NCI-H1048 (cell line): ENCODE measurements around the gene DNM3.

ENCODE experiments used
- DNase-seq: peaks from one replicate; lab custom pipeline; 2025; lab: John Stamatoyannopoulos, UW

DNM3 gene

GRCh38 chr1:171869097-171869496 lies 27.8 kb downstream of the DNM3 start:
- DNase-seq, result no peak

- no peak for DNase-seq
Observed at GRCh38 chr1:171871848-171872247, 30.6 kb downstream of the DNM3 start.

GRCh38 chr1:171872430-171872829 lies 31.1 kb downstream of the DNM3 start:
- DNase-seq, result no peak

DNA sequence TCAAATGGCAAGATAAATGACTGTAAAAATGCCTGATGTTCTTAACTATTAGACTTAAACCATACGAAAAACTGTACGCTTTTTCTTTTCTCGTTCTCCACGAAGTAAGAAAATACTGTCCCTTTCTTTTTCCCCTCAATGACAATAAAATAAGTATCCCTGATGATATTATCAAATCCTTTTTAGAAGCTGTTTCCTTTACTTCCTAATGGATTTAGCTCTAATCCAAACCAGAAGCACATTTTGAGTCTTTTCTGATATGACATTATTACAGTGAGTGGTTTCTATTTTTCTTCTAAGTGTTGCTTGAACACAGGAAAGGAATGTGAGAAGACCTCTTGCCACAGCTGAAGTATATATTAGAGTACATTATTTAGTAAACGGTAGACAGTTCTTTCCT lies 32.4 kb downstream of the DNM3 start:
- no peak for DNase-seq

GRCh38 chr1:171877701-171878100 lies 36.4 kb downstream of the DNM3 start:
- DNase-seq, result no peak

DNA sequence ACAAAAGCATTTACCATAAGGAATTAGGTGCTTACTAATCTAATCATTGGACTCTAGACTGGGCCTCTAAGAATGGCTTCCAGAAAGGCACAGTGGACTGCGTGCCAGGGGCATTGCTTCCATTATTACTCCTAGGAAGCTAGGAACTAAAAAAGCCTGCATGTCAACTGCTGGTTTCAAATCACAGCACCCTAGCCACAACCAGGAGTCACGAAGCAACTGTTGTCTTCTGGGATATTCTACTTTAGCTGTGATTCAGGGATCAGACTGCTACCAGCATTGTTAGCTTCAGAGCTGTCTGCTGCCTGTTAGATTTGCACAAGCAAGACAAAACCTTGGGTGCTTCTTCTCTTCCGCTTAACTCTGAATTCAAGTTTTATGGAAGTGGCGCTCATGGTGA lies 38.3 kb downstream of the DNM3 start:
- DNase-seq, result no peak

- DNase-seq, result no peak
Observed at GRCh38 chr1:171881442-171881841, 40.1 kb downstream of the DNM3 start.

DNA sequence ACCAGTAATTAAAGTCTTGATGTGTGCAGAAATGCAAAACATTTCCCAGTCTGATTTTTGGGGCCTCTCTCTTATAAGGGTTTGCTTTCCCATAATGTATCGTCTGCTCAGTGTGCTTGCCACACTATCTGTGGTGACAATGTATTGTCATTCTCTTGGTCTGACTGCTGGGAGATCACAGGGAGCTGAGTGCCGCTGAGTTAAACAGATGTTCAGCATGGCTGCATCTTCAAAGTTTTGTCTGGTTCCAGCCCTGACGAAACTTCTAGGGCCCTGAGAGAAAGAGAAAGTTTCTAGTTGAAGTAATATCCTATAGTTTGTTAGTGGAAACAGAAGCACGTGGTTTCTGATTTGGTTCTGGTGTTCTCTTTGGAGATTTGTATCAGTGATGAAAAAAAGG lies 42.6 kb downstream of the DNM3 start:
- no peak for DNase-seq

DNA sequence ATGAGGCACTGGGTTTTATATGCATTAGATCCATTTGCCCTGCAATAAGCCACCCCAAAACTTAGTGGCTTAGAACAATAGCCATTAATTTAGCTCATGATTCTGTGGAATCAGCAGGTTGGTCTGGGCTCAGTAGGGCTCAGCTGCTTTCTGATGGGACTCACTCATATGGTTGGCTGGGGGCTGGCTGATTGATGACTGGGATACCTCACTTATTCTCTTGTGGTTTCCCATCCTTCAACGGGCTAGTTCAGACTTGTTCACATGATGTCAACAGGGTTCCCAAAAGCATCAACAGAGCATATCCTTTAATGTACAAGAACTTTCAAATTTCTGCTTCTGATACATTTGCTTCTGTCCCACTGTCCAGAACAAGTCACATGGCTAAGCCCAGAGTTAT lies 43.2 kb downstream of the DNM3 start:
- no peak for DNase-seq

DNA sequence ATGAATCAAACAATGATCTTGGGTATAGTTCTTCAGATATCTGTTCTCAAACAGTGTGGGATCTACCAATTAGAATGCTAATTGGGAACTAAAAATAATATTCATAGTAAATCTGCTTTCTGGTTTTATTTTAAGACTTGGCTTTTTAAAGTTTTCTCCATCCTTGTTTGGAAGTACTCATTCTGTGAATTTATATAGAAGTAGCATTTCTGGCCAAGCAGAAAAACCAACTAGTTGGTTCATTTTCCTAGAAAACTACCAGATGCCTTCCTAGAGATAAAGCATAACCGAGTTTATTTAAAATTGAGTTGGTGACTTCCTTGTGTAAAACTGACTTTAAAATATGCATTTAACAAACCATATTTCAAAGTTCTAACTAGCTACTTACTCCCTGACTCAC lies 48.8 kb downstream of the DNM3 start:
- DNase-seq, result no peak

DNA sequence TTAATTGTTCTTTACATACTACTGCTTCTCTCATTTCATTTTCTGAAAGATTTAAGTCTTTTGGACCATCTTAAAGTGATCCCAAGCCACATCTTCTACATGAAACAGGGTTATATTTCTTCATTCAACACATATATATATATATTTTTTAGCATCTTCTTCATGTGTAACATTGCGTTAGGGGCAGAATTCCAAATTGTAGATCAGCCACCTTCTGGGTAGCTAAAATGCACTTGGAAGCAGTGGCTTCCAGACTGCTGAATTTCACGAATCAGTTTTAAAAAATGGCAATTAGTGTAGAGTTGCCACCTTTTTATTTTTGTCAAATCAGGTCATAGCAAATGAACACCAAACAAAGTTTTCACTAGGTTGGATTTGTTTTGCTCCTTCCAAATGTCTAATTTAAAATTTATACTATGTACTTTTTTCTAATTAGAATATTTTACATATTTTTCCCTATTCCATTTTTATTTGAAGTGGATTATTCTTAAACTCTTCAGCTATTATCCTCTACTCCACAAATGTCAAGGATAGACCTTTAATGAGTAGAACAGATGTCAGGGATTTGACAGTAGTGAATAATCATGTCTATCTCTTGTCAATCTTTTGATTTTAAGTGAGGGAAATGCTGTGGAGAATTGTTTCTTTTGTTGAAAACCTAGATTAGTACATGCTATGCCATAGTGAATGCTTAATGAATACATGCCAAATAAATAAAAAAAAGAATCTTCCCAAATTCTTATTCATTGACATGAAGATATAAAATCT lies 55.8 kb downstream of the DNM3 start:
- DNase-seq, result no peak

DNA sequence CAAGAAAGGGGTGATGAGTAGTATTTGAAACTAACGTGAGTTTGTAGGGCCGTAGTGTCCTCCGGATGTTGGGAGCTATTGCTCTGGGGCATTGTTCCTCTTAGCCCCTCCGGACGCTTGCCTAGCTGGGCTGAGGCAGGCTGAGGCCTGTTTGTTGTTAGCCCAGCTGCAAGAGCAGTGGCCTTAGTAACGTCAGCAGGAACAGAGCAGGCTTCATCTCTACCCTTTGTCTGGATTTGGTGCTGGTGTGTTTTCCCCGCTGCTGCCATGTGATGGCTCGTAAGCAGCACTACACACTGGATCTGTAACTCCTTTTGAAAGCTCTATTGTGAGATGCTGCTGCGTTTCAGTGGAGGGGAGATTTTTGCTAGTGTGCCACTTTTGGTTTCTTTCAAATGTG lies 57.6 kb downstream of the DNM3 start:
- no peak for DNase-seq

GRCh38 chr1:171899838-171900237 lies 58.5 kb downstream of the DNM3 start:
- no peak for DNase-seq

DNA sequence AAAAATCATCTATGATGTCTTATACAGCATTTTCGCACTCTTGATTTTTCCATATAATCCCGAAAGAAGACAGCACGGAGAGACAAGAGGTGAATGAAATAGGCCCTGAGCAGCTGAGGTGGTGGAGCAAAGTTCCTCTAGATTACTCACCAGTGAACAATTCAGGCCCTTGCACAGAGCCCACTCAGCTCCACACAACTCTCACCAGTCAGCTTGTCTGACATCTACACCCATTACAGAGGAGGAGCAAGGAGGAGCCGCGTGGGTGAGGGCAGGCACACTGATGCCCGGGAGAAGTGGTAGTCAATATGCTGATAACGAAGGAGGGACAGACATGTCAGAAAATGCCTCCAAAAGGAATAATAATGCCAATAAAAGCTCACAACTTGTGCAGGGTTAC lies 59.9 kb downstream of the DNM3 start:
- no peak for DNase-seq

DNA sequence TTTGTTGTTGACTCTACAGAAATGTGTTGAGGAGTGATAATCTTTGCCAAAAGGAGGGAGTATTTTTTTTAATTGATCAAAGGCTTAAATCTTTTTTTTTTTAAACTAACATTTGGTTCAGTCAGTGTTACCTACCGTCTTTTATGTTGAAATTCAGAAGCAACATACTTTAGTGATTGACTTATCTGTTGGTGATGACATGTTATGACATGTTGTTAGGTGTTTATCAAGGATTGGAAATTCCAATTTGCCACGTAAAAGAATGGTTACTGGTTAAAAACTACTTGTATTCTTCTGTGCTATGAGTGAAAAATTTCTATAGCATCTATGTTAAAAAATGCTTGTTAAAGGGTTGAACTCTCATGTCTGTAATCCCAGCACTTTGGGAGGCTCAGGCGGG lies 61.2 kb downstream of the DNM3 start:
- DNase-seq, result no peak

DNA sequence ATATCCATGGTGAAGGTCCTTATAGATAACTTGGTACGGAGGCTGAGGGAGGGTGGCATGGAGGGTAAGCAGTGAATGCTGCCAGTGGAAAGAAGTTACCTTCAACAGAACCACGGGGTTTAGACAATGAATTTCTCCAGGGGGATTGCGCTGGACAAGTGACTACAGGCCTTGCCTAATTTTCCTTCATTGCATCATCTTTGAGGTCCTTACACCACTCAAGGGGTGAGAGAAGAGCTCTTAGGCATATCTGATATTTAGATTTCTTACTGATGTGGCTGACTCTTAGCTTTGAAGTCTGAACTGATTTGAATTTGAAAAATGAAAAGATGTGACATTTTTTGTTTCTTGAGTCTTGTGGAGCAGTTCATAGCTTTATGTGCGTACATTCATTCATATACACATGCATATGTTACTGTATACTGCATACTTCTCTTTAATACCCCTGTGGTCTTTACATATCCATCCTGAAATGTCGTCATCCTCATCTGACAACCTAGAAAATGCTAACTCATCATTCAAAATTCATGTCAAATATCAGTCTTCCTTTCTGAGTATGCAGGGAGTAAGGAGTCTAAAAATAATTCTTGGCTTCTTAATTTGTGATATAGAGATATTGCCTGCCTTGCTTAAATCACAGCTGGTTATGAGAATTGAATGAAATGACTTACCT lies 63.6 kb downstream of the DNM3 start:
- DNase-seq, result no peak

DNA sequence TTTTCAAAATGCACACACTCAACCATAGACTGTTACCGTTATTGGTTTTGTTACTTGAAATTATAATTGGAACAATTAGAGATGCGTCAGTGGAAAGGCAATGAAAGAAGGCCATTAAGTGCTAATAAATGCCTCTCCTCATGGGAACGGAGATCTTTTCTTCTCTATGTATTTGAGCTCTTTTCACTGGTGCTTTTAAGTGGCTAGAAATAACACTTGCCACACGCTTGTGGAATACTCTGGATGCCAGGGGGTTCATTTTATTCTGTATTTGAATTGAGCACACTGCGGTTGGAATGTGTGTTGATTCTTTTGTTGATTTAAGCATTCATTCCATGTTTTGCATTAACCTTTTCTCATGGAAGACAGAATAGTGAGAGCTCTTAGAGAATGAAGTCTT lies 68.4 kb downstream of the DNM3 start:
- no peak for DNase-seq

DNA sequence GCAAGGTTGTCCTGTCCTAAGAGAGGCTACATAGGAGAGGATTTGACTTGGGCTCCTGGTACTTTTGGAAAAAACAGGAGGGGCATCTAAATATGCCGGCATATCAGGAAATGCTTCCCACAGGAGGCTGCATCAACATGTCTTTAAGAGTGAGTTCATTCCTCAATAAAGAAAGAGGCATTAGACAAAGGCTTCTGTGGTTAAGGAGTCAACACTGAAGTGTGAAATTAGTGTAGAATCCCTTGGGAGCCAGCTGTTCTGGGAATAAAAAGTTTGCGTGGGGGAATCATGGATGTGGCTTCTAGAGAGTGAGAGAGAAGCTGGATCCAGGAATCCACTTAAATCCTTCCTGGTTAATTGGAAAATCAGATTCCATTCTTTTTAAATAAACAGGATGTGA lies 69.5 kb downstream of the DNM3 start:
- DNase-seq, result no peak

DNA sequence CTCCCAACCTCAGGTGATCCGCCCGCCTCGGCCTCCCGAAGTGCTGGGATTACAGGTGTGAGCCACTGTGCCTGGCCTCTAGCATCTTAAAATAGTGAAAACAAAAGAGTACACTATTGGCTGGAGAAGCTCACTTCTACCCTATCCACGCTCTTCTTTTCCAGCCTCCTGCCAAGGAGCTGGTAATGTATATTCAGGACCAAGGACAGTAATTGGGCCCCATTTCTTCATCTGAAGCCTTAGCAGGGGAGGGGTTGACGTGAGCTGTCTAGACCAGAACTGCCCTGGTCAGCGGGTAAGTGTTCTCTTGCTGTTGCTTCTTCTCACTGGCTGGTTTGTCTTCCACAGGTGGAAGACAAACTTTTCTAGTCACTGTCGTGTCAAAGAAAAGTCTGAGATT lies 70.2 kb downstream of the DNM3 start:
- DNase-seq, result no peak

GRCh38 chr1:171912509-171913175 lies 71.3 kb downstream of the DNM3 start:
- DNase-seq, result no peak

DNA sequence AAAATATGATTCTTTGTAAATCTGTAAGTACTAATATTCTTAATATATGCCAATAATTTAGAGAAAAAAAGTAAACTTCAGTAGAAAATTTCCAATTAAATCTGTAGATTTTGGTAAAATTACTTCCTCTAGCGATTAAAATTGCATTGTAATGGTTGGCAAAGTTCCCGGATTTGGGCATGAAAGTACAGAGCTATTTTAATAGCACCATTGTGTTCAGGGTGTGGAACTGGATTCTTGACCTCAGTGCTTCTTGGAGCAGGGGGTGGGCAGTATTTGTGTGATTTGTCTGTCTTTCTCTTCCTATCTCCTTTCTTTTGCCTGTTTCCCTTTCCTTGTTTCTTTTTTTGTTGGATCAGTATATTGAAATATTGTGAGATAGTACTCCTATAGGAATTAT lies 72.1 kb downstream of the DNM3 start:
- peak; percentile 24 for DNase-seq

- DNase-seq, result no peak
Observed at GRCh38 chr1:171916315-171916771, 75.0 kb downstream of the DNM3 start.

DNA sequence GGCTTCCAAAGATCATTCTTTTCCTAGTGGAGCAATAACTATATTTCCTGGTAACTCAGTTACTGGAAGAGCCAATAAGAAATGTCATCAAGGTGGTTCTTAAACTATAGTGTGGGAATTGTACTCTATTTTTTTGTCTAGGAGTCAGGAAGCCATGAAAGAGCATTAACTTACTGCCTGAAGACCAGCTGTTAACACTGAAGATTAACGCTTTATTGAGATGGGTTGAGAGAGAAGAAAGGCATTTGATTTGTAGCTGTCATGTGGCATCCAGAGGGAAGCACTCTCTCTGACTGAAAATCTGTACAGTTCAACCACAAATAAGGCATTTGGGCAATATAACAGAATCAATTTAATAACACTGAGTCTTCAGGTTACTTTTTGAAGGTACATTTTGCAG lies 76.0 kb downstream of the DNM3 start:
- no peak for DNase-seq
